Body of pancreas (tissue), 4 donors: ENCODE measurements around the gene MYO5B. TPM values are rescaled to one million over a fixed set of nuclear protein-coding genes. Genes with fewer than 3 reads are reported as not detected.

Experiments used
- ATAC-seq: fragments of 150-250 bp; one replicate; pipeline ENCODE4 v1.9.1; 2016
- DNase-seq, 4 donors: peaks; one replicate each; pipeline ENCODE4 v3.0.0-alpha.2; 2019
- H3K27ac ChIP-seq, 4 donors: fragments of 200-600 bp; sonication (generic); 1 replicate in 3 of 4; 2 replicates in 1 of 4; pipeline versions ENCODE4 v1.5.1 to v1.6.1; 2016 to 2019; ENCODE audit warnings: mild to moderate bottlenecking in 1 of 4, mixed read lengths in 1 of 4, moderate library complexity in 1 of 4
- H3K27me3 ChIP-seq, 2 donors: fragments of 200-600 bp; sonication (generic); one replicate each; pipeline ENCODE4 v1.6.0; 2016; ENCODE audit warnings: mild to moderate bottlenecking in 1 of 2
- H3K36me3 ChIP-seq, 2 donors: fragments of 200-600 bp; sonication (generic); replicated peaks in 1 of 2; 2 replicates each; pipeline ENCODE4 v1.5.1; 2016; ENCODE audit warnings: low read depth in 2 of 2; ENCODE audit not compliant: insufficient read depth in 1 of 2
- H3K4me1 ChIP-seq: fragments of 200-600 bp; sonication (generic); one replicate; pipeline ENCODE4 v1.6.0; 2016
- H3K4me3 ChIP-seq, 2 donors: fragments of 200-600 bp; sonication (generic); 1 replicate in 1 of 2; 2 replicates in 1 of 2; pipeline ENCODE4 v1.5.1; 2016 to 2019
- H3K9me3 ChIP-seq, 3 donors: fragments of 200-600 bp; sonication (generic); 1 replicate in 2 of 3; 2 replicates in 1 of 3; pipeline ENCODE4 v1.5.1; 2016
- POLR2A ChIP-seq, 3 donors: fragments of 450-650 bp; IDR thresholded peaks; one replicate each; pipeline ENCODE4 v1.6.1; 2016; ENCODE audit warnings: antibody characterized with exemption in 3 of 3, mild to moderate bottlenecking in 2 of 3
- WGBS, 2 donors: methylation state at CpG; one replicate each; pipeline ENCODE4 v1.1.5; 2017; 5-methylcytosine and 5-hydroxymethylcytosine counted together
- intact Hi-C: fragments of 100-400 bp; cut with DNase I; formaldehyde crosslinking; loops from one replicate; pipeline ENCODE4 v1.15.1; 2023
- total RNA-seq, 2 donors: library from RNA; depleted of rRNA; stranded (reverse); fragments of >200 nt; gene quantifications; one replicate each; pipeline ENCODE4 v1.1.0, GENCODE V29; 2016
- TF ChIP-seq, protein P1 (sequence below), 7 experiments: fragments of 450-650 bp in 4 of 7; fragments of 200-600 bp in 3 of 7; sonication (generic) in 3 of 7; IDR thresholded peaks; one replicate each; pipeline ENCODE4 v1.5.1; 2016 to 2019; ENCODE audit warnings: antibody characterized with exemption in 7 of 7

Gene MYO5B
- total RNA-seq, 2 donors from 2014 or later = 17.1 to 18.2 TPM

DNA sequence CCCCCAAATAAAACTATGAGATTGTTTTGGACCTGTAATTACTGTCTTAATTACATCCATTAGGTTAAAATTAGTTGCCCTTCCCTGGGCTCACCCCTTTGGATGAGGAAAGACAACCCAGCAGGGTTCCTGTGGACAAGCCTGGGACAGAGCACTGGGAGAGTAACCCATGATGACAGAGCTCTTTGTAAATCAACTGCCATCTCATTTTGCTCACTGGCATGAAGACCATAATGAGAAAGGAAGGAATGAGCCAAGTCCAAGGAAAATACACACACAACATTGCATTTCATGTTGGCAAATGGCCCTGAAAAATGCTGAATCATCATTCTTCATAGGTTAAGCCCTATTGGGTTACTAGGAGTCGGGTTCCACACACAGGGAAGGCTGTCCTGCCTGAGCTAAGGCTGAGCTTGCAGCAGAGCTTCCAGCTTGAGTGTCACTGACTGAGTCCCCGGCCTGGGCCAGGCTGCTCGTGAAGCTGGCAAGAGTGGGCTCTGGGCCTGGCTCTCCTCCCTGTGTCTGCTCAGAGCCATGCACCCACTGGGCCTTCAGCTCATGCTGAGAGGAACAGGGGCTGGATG is 287.5 kb downstream of the MYO5B start:
- WGBS, 2 donors = 86 to 100% methylated on average over 2 to 3 of the region's 3 CpGs
- Histone ChIP-seq H3K4me1 (peaks cover 7% of the 10 kb centered on the region), H3K27ac (no peak overlapping the region), H3K36me3 (peaks cover 0 to 5% of the 10 kb centered on the region in 2 donors), H3K4me3 (no peak overlapping the region), H3K27me3 (no peaks in the 10 kb centered on the region), H3K9me3 (no peaks in the 10 kb centered on the region)
- ATAC-seq = no peak
- no peak for TF ChIP-seq POLR2A (IDR thresholded peaks at IDR 0.05)
- no peak for DNase-seq
- intact Hi-C loops = no loop called here

DNA sequence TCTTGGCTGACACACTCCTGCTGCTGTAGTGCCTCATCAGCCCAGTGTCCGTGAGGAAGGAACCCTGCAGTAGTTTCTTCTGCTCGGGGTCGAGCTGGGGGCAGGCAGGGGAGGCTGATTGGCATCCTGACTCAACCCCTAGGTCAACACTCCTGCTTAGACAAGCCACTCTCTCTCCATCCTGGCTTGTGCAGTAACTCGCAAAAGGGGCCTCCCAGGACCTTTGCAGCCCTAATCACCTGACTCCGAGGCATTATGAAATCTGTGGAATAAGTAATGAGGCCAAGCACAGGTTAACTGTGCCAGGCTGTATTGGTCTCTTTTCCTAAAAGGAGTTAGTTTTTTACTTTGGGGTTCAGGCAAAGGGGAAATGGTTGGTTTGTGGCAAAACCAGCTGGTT is 289.2 kb downstream of the MYO5B start:
- Histone ChIP-seq H3K9me3 (no peaks in the 10 kb centered on the region), H3K36me3 (peaks cover 0 to 5% of the 10 kb centered on the region in 2 donors), H3K27ac (no peak overlapping the region), H3K27me3 (no peaks in the 10 kb centered on the region), H3K4me3 (no peak overlapping the region), H3K4me1 (no peaks in the 10 kb centered on the region)
- TF ChIP-seq, protein P1, sequence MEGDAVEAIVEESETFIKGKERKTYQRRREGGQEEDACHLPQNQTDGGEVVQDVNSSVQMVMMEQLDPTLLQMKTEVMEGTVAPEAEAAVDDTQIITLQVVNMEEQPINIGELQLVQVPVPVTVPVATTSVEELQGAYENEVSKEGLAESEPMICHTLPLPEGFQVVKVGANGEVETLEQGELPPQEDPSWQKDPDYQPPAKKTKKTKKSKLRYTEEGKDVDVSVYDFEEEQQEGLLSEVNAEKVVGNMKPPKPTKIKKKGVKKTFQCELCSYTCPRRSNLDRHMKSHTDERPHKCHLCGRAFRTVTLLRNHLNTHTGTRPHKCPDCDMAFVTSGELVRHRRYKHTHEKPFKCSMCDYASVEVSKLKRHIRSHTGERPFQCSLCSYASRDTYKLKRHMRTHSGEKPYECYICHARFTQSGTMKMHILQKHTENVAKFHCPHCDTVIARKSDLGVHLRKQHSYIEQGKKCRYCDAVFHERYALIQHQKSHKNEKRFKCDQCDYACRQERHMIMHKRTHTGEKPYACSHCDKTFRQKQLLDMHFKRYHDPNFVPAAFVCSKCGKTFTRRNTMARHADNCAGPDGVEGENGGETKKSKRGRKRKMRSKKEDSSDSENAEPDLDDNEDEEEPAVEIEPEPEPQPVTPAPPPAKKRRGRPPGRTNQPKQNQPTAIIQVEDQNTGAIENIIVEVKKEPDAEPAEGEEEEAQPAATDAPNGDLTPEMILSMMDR (IDR thresholded peaks at IDR 0.05) = no peak
- no peak for TF ChIP-seq POLR2A (IDR thresholded peaks at IDR 0.05)
- no peak for DNase-seq
- WGBS, 2 donors = 74 to 89% methylated on average over 3 to 5 of the region's 5 CpGs
- intact Hi-C loops = no loop called here
- ATAC-seq = no peak

DNA sequence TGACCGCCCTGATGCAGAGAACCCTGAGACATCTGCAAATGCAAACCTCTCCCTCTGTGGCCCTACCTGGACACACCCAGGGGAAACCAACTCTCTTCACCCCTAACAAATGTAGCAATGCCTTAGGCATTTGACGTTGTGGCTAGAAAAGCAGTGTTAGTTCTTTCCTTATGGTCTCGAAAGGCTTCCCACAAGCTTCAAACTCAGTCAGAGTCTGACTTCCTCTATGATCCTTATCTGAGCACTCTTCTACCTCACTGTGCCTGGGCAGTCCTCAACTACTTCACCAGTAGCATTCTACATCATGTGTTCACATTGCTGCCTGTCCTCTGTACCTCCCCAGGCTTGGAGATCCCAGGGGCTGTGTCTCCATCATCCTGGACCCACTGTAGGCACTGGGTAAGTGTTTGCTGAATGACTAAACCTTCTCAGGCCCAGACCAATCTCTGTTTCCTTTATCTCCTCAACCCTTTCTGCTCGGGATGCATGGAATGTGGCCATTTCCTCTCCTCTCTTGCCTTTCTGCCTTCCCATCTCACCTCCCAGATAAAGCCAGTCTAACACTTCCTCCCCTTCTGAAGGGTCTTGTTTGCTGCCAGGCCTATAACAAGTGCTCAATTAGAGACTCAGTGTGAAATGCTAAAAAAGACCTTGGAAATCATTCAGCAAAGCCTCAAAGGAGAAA is 289.9 kb downstream of the MYO5B start:
- Histone ChIP-seq H3K4me1 (peaks cover 7% of the 10 kb centered on the region), H3K27me3 (no peaks in the 10 kb centered on the region), H3K9me3 (no peaks in the 10 kb centered on the region), H3K27ac (no peak overlapping the region), H3K4me3 (no peak overlapping the region), H3K36me3 (peaks cover 0 to 5% of the 10 kb centered on the region in 2 donors)
- intact Hi-C loops = no loop called here
- WGBS, 2 donors = 66 to 77% methylated on average over 4 of the region's 4 CpGs
- TF ChIP-seq, protein P1 (IDR thresholded peaks at IDR 0.05) = no peak
- no peak for TF ChIP-seq POLR2A (IDR thresholded peaks at IDR 0.05)
- no peak for DNase-seq
- no peak for ATAC-seq

DNA sequence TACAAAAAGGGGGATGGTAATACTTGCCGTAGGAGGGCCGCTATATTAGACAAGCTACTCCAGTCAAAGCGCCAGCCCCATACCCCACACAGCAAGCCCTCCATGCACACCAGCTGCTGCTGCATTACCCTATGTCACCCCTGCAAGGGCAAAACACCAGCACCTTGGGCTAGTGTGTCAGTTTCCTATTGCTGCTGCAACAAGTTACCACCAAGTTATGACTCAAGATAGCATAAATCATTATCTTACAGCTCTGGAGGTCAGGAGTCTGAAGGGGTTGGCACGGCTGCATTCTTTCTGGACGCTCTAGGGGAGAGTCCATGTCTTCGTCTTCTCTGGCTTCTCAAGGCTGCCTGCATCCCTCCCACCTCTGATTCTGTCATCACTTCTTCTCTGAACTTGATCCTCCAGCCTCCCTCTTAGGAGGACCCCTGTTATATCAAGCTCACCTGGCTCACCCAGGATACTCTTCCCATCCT is 293.0 kb downstream of the MYO5B start:
- H3K27ac ChIP-seq = no peak overlapping the region
- ATAC-seq (no peak), DNase-seq (no peak)
- intact Hi-C loops = no loop called here
- H3K4me3 ChIP-seq = no peak overlapping the region
- H3K27me3 ChIP-seq = no peaks in the 10 kb centered on the region
- peaks cover 19% of the 10 kb centered on the region for H3K4me1 ChIP-seq
- H3K9me3 ChIP-seq = no peaks in the 10 kb centered on the region
- WGBS, 2 donors = 95 to 97% methylated on average over 6 of the region's 6 CpGs
- TF ChIP-seq, protein P1 (IDR thresholded peaks at IDR 0.05) = no peak
- no peak for TF ChIP-seq POLR2A (IDR thresholded peaks at IDR 0.05)
- peaks cover 0 to 5% of the 10 kb centered on the region in 2 donors for H3K36me3 ChIP-seq

DNA sequence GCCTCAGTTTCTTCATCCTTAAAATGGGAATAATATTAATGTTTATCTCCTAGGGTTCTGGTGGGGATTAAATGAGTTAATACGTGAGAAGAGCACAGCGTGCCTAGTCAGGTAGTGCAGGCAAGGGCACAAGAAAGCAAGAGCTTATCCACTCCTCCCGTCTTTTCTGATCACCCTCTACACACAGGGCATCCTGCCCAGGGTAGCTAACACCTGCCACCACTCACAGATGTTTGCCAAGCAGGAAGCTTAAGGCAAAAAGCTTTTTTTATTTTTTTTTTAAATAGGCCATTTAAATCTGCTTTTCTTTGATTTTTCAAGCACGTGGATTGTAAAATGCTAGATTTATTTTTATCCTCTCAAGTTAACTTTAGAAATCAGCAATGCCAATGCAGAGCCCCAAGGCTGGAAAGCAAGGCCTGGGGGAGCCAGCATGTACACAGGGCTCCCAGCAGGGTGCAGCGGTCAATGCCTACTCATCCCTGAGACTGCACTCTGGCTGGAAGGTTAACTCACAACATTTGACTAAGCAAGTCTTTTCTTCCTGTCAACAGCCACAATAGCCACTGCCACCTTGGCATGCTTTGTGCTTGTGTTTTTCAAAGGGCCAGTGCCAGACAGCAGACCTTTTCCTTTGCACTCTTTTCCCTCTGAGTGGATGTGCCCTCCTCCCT is 295.2 kb downstream of the MYO5B start:
- DNase-seq = peak; percentile 68 to 84 (median 78)
- 36 to 47% methylated on average over 5 of the region's 5 CpGs for WGBS, 2 donors
- peaks cover 19% of the 10 kb centered on the region for H3K4me1 ChIP-seq
- H3K27me3 ChIP-seq = no peaks in the 10 kb centered on the region
- no peaks in the 10 kb centered on the region for H3K9me3 ChIP-seq
- peak overlapping the region; percentile 39 to 72 (median 66) for H3K27ac ChIP-seq
- H3K36me3 ChIP-seq = peaks cover 0 to 7% of the 10 kb centered on the region in 2 donors
- peak; percentile 87 for ATAC-seq
- intact Hi-C loops = no loop called here
- no peak overlapping the region for H3K4me3 ChIP-seq
- no peak for TF ChIP-seq POLR2A (IDR thresholded peaks at IDR 0.05)
- TF ChIP-seq, protein P1 (IDR thresholded peaks at IDR 0.05) = peak in 4 of 7 experiments; percentile 5 to 22 (median 11)
